ENCODE measurements around the gene ETV2.
"Not testable (repeated sequence)": the region's sequence is repeated elsewhere in the genome, so short reads cannot be mapped to it uniquely, and the experiment has no call there.

ETV2 gene, protein sequence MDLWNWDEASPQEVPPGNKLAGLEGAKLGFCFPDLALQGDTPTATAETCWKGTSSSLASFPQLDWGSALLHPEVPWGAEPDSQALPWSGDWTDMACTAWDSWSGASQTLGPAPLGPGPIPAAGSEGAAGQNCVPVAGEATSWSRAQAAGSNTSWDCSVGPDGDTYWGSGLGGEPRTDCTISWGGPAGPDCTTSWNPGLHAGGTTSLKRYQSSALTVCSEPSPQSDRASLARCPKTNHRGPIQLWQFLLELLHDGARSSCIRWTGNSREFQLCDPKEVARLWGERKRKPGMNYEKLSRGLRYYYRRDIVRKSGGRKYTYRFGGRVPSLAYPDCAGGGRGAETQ

DNA sequence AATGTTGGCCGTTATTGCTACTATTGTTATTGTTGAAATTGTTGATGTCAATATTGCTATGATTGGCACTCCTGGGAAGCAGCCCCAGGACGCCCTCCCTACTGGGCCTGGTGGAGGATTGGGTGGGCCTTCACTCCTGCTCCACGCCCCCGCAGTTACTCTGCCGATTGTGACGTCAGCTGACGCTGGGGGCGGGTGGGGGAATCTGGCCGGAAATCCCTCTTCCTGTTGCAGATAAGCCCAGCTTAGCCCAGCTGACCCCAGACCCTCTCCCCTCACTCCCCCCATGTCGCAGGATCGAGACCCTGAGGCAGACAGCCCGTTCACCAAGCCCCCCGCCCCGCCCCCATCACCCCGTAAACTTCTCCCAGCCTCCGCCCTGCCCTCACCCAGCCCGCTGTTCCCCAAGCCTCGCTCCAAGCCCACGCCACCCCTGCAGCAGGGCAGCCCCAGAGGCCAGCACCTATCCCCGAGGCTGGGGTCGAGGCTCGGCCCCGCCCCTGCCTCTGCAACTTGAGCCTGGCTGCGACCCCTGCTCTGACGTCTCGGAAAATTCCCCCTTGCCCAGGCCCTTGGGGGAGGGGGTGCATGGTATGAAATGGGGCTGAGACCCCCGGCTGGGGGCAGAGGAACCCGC, at the start of gene ETV2:
TSS of gene ETV2 (plus strand) at position 231 of the 637 bp plus-strand sequence. CDS start 716 bp downstream, outside the sequence.
- TF ChIP-seq, protein P1, sequence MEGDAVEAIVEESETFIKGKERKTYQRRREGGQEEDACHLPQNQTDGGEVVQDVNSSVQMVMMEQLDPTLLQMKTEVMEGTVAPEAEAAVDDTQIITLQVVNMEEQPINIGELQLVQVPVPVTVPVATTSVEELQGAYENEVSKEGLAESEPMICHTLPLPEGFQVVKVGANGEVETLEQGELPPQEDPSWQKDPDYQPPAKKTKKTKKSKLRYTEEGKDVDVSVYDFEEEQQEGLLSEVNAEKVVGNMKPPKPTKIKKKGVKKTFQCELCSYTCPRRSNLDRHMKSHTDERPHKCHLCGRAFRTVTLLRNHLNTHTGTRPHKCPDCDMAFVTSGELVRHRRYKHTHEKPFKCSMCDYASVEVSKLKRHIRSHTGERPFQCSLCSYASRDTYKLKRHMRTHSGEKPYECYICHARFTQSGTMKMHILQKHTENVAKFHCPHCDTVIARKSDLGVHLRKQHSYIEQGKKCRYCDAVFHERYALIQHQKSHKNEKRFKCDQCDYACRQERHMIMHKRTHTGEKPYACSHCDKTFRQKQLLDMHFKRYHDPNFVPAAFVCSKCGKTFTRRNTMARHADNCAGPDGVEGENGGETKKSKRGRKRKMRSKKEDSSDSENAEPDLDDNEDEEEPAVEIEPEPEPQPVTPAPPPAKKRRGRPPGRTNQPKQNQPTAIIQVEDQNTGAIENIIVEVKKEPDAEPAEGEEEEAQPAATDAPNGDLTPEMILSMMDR (IDR thresholded peaks at IDR 0.05; ENCODE audit: borderline replicate concordance, control extremely low read depth, extremely low read depth, insufficient read depth, missing control alignments): no peak
- in situ Hi-C loops (cut with MboI; ENCODE audit: low sequenced_read_pairs, unreplicated experiment): no loop called here
- peak; percentile 73 for DNase-seq (ENCODE audit: low spot score)

DNA sequence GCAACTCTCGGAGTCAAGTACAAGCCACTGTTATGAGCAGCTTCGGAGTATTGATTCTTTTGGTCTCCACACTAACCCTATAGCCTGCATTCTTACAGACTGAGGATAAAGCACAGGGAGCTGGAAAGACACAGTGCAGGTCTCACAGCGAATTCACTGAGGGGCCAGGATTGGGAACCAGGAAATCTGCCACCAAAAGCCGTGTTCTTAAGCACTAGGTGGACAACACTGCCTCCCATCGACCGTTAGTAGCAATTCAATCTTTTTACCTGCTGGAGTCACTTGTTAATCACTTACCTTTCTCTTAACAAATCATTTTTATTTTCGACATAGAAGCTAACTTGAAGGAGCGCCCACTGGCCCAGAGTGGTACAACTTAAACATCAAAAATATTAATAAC, 49.3 kb upstream of the ETV2 start:
- DNase-seq (ENCODE audit: low spot score): peak; percentile 74
- TF ChIP-seq, protein P1 (IDR thresholded peaks at IDR 0.05; ENCODE audit: borderline replicate concordance, control extremely low read depth, extremely low read depth, insufficient read depth, missing control alignments): peak; percentile 55
- in situ Hi-C loops (cut with MboI; ENCODE audit: low sequenced_read_pairs, unreplicated experiment): no loop called here

DNA sequence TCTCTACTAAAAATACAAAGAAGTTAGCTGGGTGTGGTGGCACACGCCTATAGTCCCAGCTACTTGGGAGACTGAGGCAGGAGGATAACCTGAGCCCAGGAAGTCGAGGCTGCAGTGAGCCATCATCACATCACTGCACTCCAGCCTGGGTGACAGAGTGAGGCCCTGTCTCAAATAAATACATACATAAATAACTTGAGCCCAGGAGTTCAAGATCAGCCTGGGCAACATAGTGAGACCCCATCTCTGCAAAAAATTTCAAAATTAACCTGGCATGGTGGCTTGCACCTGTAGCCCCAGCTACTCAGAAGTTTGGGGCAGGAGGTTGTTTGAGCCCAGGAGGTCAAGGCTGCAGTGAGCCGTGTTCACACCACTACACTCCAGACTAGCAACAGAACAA, 46.5 kb upstream of the ETV2 start:
- in situ Hi-C loops (cut with MboI; ENCODE audit: low sequenced_read_pairs, unreplicated experiment); DNase-seq (ENCODE audit: low spot score): not testable (repeated sequence)

DNA sequence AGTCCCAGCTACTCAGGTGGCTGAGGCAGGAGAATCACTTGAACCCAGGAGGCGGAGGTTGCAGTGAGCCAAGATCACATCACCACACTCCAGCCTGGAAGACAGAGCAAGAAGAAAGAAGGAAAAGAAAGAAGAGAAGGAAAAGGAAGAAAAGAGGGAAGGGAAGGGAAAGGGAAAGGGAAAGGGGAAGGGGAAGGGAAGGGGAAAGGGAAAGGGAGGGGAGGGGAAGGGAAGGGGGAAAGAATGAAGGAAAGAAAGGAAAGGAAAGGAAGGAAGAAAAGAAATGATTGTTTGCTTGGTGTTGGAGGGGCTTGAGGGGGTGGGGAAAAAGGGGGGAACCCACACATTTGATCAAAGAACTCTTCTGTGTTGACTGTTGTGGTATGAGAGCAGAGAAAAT, 45.6 kb upstream of the ETV2 start:
- in situ Hi-C loops (cut with MboI; ENCODE audit: low sequenced_read_pairs, unreplicated experiment): no loop called here
- TF ChIP-seq, protein P1 (IDR thresholded peaks at IDR 0.05; ENCODE audit: borderline replicate concordance, control extremely low read depth, extremely low read depth, insufficient read depth, missing control alignments): no peak
- DNase-seq (ENCODE audit: low spot score): no peak

DNA sequence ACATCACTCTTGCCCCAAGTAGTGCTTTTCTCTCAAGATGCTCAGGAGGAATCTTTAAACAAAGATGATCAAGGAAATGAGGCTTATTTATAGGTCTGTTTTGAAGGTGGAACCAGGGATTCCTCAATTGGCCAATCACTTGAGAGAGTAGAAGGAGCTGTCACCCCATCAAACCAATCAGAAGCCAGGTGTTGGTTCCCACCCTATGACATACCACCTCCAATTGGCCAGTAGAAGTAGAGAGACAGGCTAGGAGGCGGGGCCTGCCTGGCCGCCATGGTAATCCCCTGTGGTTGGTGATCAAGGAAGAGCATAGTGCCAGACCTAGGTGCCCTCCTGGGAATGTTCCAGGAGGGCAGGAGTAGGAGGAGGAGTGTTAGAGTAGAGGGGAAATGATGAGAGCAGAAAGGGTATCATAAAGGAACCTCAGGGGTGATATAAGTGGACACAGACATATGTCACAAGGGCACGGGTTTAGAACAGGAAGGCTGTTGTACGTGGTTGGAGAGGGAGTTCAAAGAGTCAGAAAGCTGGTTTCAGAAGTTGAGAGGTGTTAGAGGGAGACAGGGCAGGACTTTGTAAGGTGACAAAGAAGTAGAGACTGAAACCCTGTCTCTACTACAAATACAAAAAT, 45.1 kb upstream of the ETV2 start:
- peak; percentile 80 for DNase-seq (ENCODE audit: low spot score)
- in situ Hi-C loops (cut with MboI; ENCODE audit: low sequenced_read_pairs, unreplicated experiment): no loop called here
- TF ChIP-seq, protein P1 (IDR thresholded peaks at IDR 0.05; ENCODE audit: borderline replicate concordance, control extremely low read depth, extremely low read depth, insufficient read depth, missing control alignments): no peak

DNA sequence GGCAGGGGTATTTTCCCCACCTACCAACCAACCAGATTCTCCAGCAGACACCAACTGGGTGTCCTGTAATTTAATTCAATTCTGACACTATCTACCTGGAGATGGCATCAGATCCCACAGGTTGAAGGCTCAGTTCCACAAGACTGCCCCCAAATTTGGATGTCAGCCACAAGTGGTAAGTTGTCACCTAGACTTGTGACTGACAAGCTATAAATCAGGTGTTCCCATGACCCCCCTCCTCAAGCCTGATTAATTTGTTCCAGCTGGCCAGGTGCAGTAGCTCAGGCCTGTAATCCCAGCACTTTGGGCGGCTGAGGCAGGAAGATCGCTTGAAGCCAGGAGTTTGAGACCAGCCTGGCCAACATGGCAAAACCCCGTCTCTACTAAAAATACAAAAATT, 39.6 kb upstream of the ETV2 start:
- in situ Hi-C loops (cut with MboI; ENCODE audit: low sequenced_read_pairs, unreplicated experiment): no loop called here
- DNase-seq (ENCODE audit: low spot score): no peak
- TF ChIP-seq, protein P1 (IDR thresholded peaks at IDR 0.05; ENCODE audit: borderline replicate concordance, control extremely low read depth, extremely low read depth, insufficient read depth, missing control alignments): no peak

DNA sequence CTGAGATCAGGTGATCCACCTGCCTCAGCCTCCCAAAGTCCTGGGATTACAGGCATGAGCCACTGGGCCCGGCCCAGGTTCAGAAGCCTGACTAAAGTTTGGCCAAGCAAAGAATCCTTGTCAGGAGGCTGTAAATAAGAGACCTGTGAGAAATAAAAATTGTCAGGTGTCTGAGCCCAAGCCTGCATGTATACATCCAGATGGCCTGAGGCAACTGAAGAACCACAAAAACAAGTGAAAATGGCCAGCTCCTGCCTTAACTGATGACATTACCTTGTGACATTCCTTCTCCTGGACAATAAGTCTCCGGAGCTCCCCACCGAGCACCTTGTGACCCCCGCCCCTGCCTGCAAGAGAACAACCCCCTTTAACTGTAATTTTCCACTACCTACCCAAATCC, 37.1 kb upstream of the ETV2 start:
- in situ Hi-C loops (cut with MboI; ENCODE audit: low sequenced_read_pairs, unreplicated experiment); DNase-seq (ENCODE audit: low spot score): not testable (repeated sequence)

DNA sequence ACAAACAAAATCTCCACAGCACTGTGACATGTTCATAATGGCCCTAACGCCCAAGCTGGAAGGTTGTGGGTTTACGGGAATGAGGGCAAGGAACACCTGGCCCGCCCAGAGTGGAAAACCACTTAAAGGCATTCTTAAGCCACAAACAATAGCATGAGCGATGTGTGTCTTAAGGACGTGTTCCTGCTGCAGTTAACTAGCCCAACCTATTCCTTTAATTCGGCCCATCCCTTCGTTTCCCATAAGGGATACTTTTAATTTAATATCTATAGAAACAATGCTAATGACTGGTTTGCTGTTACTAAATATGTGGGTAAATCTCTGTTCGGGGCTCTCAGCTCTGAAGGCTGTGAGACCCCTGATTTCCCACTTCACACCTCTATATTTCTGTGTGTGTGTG, 34.4 kb upstream of the ETV2 start:
- in situ Hi-C loops (cut with MboI; ENCODE audit: low sequenced_read_pairs, unreplicated experiment); DNase-seq (ENCODE audit: low spot score): not testable (repeated sequence)
